GM19240 (cell line): ENCODE data around the gene CPSF6.
A peak's percentile ranks its signal among the peaks of the same experiment; 100 is the strongest.
"Not testable (repeated sequence)": the region's sequence is repeated elsewhere in the genome, so short reads cannot be mapped to it uniquely, and the experiment has no call there.

Experiments
- DNase-seq: peaks from one replicate; pipeline ENCODE4 v3.0.0; 2011; ENCODE audit warnings: low spot score; ENCODE audit not compliant: insufficient read length

CPSF6 gene

GRCh38 chr12:69239352-69239921, at the start of gene CPSF6:
Gene CPSF6 (plus strand): TSS chr12:69239569. CDS start chr12:69239647, 78 bp downstream.
- peak; percentile 70 for DNase-seq

GRCh38 chr12:69196302-69197288, 42.8 kb upstream of the CPSF6 start:
- DNase-seq: no peak

GRCh38 chr12:69199976-69200375, 39.4 kb upstream of the CPSF6 start:
- not testable (repeated sequence) for DNase-seq

- no peak for DNase-seq
Observed at GRCh38 chr12:69204191-69204590, 35.2 kb upstream of the CPSF6 start.

- no peak for DNase-seq
Observed at GRCh38 chr12:69210661-69211060, 28.7 kb upstream of the CPSF6 start.

GRCh38 chr12:69211160-69211559, 28.2 kb upstream of the CPSF6 start:
- DNase-seq: no peak

- DNase-seq: no peak
Observed at GRCh38 chr12:69214169-69214568, 25.2 kb upstream of the CPSF6 start.

- DNase-seq: no peak
Observed at GRCh38 chr12:69225251-69225910, 14.0 kb upstream of the CPSF6 start.

GRCh38 chr12:69231479-69231878, 7.9 kb upstream of the CPSF6 start:
- no peak for DNase-seq

GRCh38 chr12:69238589-69239351, 599 bp upstream of the CPSF6 start:
- no peak for DNase-seq

- no peak for DNase-seq
Observed at GRCh38 chr12:69239922-69240630, 707 bp downstream of the CPSF6 start.

- DNase-seq: no peak
Observed at GRCh38 chr12:69240631-69240995, 1.2 kb downstream of the CPSF6 start.

- no peak for DNase-seq
Observed at GRCh38 chr12:69241438-69242092, 2.2 kb downstream of the CPSF6 start.

GRCh38 chr12:69243099-69244084, 4.0 kb downstream of the CPSF6 start:
- DNase-seq: no peak

- DNase-seq: no peak
Observed at GRCh38 chr12:69247268-69248018, 8.1 kb downstream of the CPSF6 start.

GRCh38 chr12:69252033-69252432, 12.7 kb downstream of the CPSF6 start:
- DNase-seq: no peak

GRCh38 chr12:69254046-69254445, 14.7 kb downstream of the CPSF6 start:
- DNase-seq: no peak

GRCh38 chr12:69254862-69255261, 15.5 kb downstream of the CPSF6 start:
- DNase-seq: no peak
